T follicular helper cell (primary cell): ENCODE data around the gene EGR2.

Experiments
- DNase-seq: peaks from one replicate; pipeline ENCODE4 v3.0.0-alpha.2; 2020; ENCODE audit warnings: low read depth

Gene EGR2

GRCh38 chr10:62817766-62818425 lies 1.7 kb upstream of the EGR2 start:
- peak; percentile 48 for DNase-seq

- DNase-seq, result peak; percentile 46
These were observed 1.1 kb upstream of the EGR2 start for GRCh38 chr10:62817121-62817765.

GRCh38 chr10:62816076-62816330 lies 163 bp downstream of the EGR2 start:
- no peak for DNase-seq

- DNase-seq, result no peak
These were observed 638 bp downstream of the EGR2 start for GRCh38 chr10:62815381-62816075.

- no peak for DNase-seq
These were observed 1.3 kb downstream of the EGR2 start for GRCh38 chr10:62814756-62815380.

GRCh38 chr10:62813981-62814380 lies 2.2 kb downstream of the EGR2 start:
- no peak for DNase-seq

GRCh38 chr10:62813453-62813852 lies 2.7 kb downstream of the EGR2 start:
- no peak for DNase-seq

GRCh38 chr10:62812672-62813439 lies 3.3 kb downstream of the EGR2 start:
- DNase-seq, result no peak

GRCh38 chr10:62811159-62811875 lies 4.8 kb downstream of the EGR2 start:
- DNase-seq, result no peak

GRCh38 chr10:62810156-62810902 lies 5.8 kb downstream of the EGR2 start:
- DNase-seq, result no peak

GRCh38 chr10:62806251-62806650 lies 9.9 kb downstream of the EGR2 start:
- no peak for DNase-seq

GRCh38 chr10:62805231-62806099 lies 10.7 kb downstream of the EGR2 start:
- no peak for DNase-seq

GRCh38 chr10:62804356-62805230 lies 11.6 kb downstream of the EGR2 start, which contains the start of gene ADO:
TSS of gene ADO (plus strand) at chr10:62804720. CDS start at chr10:62805060, 340 bp downstream.
- DNase-seq, result peak; percentile 64

GRCh38 chr10:62803724-62804355 lies 12.3 kb downstream of the EGR2 start:
- no peak for DNase-seq

- DNase-seq, result no peak
These were observed 14.3 kb downstream of the EGR2 start for GRCh38 chr10:62801871-62802270.

- no peak for DNase-seq
These were observed 19.3 kb downstream of the EGR2 start for GRCh38 chr10:62796896-62797295.

GRCh38 chr10:62795762-62796161 lies 20.4 kb downstream of the EGR2 start:
- DNase-seq, result no peak

GRCh38 chr10:62795100-62795499 lies 21.1 kb downstream of the EGR2 start:
- no peak for DNase-seq
